CD14-positive monocyte (primary cell): ENCODE measurements around the gene PAFAH1B2. TPM values are rescaled to one million over a fixed set of nuclear protein-coding genes. Genes with fewer than 3 reads are reported as not detected.

Experiments
- DNase-seq, 3 donors: peaks; one replicate each; pipeline ENCODE4 v3.0.0-alpha.2; 2011 to 2022
- H2AFZ ChIP-seq: 2 replicates; pipeline ENCODE4 v1.6.0; 2012; ENCODE audit warnings: mild to moderate bottlenecking, low read depth, low read length, inconsistent platforms; ENCODE audit not compliant: insufficient read depth, poor library complexity, severe bottlenecking
- H3K27ac ChIP-seq, 2 donors: 1 replicate in 1 of 2; 2 replicates in 1 of 2; pipeline ENCODE4 v1.5.1; 2012 to 2013; ENCODE audit warnings: low read length in 2 of 2, control low read depth in 1 of 2, inconsistent platforms in 1 of 2, low read depth in 1 of 2, mild to moderate bottlenecking in 1 of 2
- H3K27me3 ChIP-seq, 2 donors: one replicate each; pipeline versions ENCODE4 v1.6.0 to v1.6.1; 2011 to 2013; ENCODE audit warnings: low read length in 2 of 2; ENCODE audit not compliant: control insufficient read depth in 2 of 2, insufficient read depth in 2 of 2
- H3K36me3 ChIP-seq, 2 donors: replicated peaks in 1 of 2; 1 replicate in 1 of 2; 2 replicates in 1 of 2; pipeline versions ENCODE4 v1.5.1 to v1.6.1; 2012 to 2013; ENCODE audit warnings: low read length in 2 of 2, control low read depth in 1 of 2, inconsistent platforms in 1 of 2, mild to moderate bottlenecking in 1 of 2; ENCODE audit not compliant: insufficient read depth in 2 of 2, control insufficient read depth in 1 of 2
- H3K4me1 ChIP-seq, 2 donors: 1 replicate in 1 of 2; 2 replicates in 1 of 2; pipeline versions ENCODE4 v1.5.1 to v1.6.1; 2012 to 2013; ENCODE audit warnings: low read length in 2 of 2, control low read depth in 1 of 2, inconsistent platforms in 1 of 2, mild to moderate bottlenecking in 1 of 2, moderate library complexity in 1 of 2; ENCODE audit not compliant: insufficient read depth in 2 of 2, control insufficient read depth in 1 of 2
- H3K4me2 ChIP-seq: replicated peaks from 2 replicates; pipeline ENCODE3; 2012; ENCODE audit warnings: low read length, moderate library complexity, mild to moderate bottlenecking; ENCODE audit not compliant: poor library complexity, severe bottlenecking; ENCODE audit errors: extremely low read depth
- H3K4me3 ChIP-seq, 3 experiments: fragments of 200-600 bp in 1 of 3; sonication (generic) in 1 of 3; replicated peaks in 1 of 3; 1 replicate in 2 of 3; 2 replicates in 1 of 3; pipeline ENCODE4 v1.5.1; 2011 to 2013; ENCODE audit warnings: low read length in 3 of 3, mild to moderate bottlenecking in 3 of 3, control low read depth in 2 of 3, low read depth in 2 of 3, inconsistent platforms in 1 of 3, moderate library complexity in 1 of 3
- H3K79me2 ChIP-seq: 2 replicates; pipeline ENCODE4 v1.6.0; 2012; ENCODE audit warnings: mild to moderate bottlenecking, control low read depth, inconsistent platforms, low read length, moderate library complexity; ENCODE audit not compliant: insufficient read depth
- H3K9ac ChIP-seq: 2 replicates; pipeline ENCODE4 v1.6.0; 2017; ENCODE audit warnings: low read length, mild to moderate bottlenecking; ENCODE audit not compliant: insufficient read depth, poor library complexity, severe bottlenecking
- H3K9me3 ChIP-seq, 2 donors: replicated peaks in 1 of 2; 1 replicate in 1 of 2; 2 replicates in 1 of 2; pipeline versions ENCODE4 v1.5.1 to v1.6.1; 2012 to 2013; ENCODE audit warnings: low read length in 2 of 2, control low read depth in 1 of 2; ENCODE audit not compliant: control insufficient read depth in 1 of 2, insufficient read depth in 1 of 2
- H4K20me1 ChIP-seq: 2 replicates; pipeline ENCODE4 v1.6.0; 2012; ENCODE audit warnings: mild to moderate bottlenecking, low read length, control low read depth, moderate library complexity; ENCODE audit not compliant: insufficient read depth
- H3K27ac Mint-ChIP-seq, 7 donors: one replicate each; pipeline ENCODE4 v1.8.0; 2020; ENCODE audit warnings: mild to moderate bottlenecking in 7 of 7, mixed read lengths in 7 of 7, moderate library complexity in 6 of 7, inconsistent platforms in 2 of 7
- H3K27me3 Mint-ChIP-seq, 3 donors: one replicate each; pipeline ENCODE4 v1.8.0; 2021 to 2022; ENCODE audit warnings: low read depth in 3 of 3, mild to moderate bottlenecking in 3 of 3, mixed read lengths in 3 of 3, moderate library complexity in 3 of 3, inconsistent platforms in 1 of 3
- H3K36me3 Mint-ChIP-seq, 2 donors: one replicate each; pipeline ENCODE4 v1.8.0; 2020; ENCODE audit warnings: mixed read lengths in 2 of 2, inconsistent platforms in 1 of 2, mild to moderate bottlenecking in 1 of 2
- H3K4me1 Mint-ChIP-seq: one replicate; pipeline ENCODE4 v1.8.0; 2020; ENCODE audit warnings: mild to moderate bottlenecking, mixed read lengths
- H3K4me3 Mint-ChIP-seq, 2 donors: one replicate each; pipeline ENCODE4 v1.8.0; 2020; ENCODE audit warnings: mild to moderate bottlenecking in 2 of 2, mixed read lengths in 2 of 2, moderate library complexity in 1 of 2
- H3K9me3 Mint-ChIP-seq, 7 donors: one replicate each; pipeline ENCODE4 v1.8.0; 2020 to 2022; ENCODE audit warnings: mixed read lengths in 7 of 7, mild to moderate bottlenecking in 6 of 7, moderate library complexity in 6 of 7, inconsistent platforms in 2 of 7
- WGBS: methylation state at CpG from one replicate; pipeline ENCODE4 v1.1.5; 2013; ENCODE audit warnings: missing lambda C conversion rate; ENCODE audit not compliant: insufficient coverage; 5-methylcytosine and 5-hydroxymethylcytosine counted together
- intact Hi-C, 2 donors: fragments of 100-400 bp; cut with micrococcal nuclease; formaldehyde crosslinking; loops; one replicate each; pipeline versions ENCODE4 v1.15.0 to v1.15.1; 2023
- polyA plus RNA-seq, 3 donors: library from polyadenylated mRNA; depleted of rRNA in 1 of 3; unstranded in 2 of 3; stranded (reverse) in 1 of 3; fragments of 300-500 nt in 2 of 3; fragments of >200 nt in 1 of 3; fragmentation: Illumina TruSeq in 2 of 3; gene quantifications; 1 replicate in 2 of 3; 2 replicates in 1 of 3; pipeline ENCODE4 v1.2.3, GENCODE V29; 2012 to 2021
- TF ChIP-seq, protein P1 (sequence below): fragments of 200-600 bp; IDR thresholded peaks from one replicate; pipeline ENCODE4 v1.8.0; 2022; ENCODE audit warnings: antibody characterized with exemption, mild to moderate bottlenecking

Gene PAFAH1B2
- polyA plus RNA-seq, 3 donors, result 16.9 to 25.1 (median 23.7) TPM

DNA sequence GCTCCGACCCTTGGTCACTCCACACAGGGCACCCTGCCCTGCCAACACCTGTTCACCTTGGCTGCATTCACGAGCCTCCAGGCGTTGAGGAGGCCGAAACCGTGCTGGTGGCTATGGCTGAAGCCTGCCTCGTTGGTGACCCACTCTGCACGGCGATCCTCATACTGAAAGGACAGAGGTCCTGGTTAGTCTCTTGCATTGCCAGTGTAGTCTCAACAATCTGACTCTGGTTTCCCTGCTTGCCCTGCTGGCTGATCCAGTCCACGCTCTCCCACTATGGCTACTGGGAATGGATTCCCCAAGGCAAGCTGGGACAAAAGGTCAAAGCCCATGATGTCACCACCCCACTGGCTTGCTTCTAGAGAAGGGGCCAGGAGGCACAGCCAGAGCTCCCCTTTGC is 74.9 kb downstream of the PAFAH1B2 start:
- no peaks in the 10 kb centered on the region for H3K9me3 Mint-ChIP-seq
- H3K27ac Mint-ChIP-seq, result peak overlapping the region in 2 of 7 donors; percentile 19 to 46
- Histone ChIP-seq H4K20me1 (no peaks in the 10 kb centered on the region), H3K4me3 (no peak overlapping the region), H3K4me1 (peaks cover 0 to 3% of the 10 kb centered on the region in 2 donors), H2AFZ (no peak overlapping the region), H3K9me3 (no peaks in the 10 kb centered on the region), H3K4me2 (no peak overlapping the region), H3K79me2 (no peaks in the 10 kb centered on the region), H3K9ac (no peak overlapping the region), H3K36me3 (peaks cover 91 to 96% of the 10 kb centered on the region in 2 donors), H3K27me3 (no peaks in the 10 kb centered on the region), H3K27ac (no peak overlapping the region)
- WGBS, result 97% methylated on average over 8 of the region's 9 CpGs
- TF ChIP-seq, protein P1, sequence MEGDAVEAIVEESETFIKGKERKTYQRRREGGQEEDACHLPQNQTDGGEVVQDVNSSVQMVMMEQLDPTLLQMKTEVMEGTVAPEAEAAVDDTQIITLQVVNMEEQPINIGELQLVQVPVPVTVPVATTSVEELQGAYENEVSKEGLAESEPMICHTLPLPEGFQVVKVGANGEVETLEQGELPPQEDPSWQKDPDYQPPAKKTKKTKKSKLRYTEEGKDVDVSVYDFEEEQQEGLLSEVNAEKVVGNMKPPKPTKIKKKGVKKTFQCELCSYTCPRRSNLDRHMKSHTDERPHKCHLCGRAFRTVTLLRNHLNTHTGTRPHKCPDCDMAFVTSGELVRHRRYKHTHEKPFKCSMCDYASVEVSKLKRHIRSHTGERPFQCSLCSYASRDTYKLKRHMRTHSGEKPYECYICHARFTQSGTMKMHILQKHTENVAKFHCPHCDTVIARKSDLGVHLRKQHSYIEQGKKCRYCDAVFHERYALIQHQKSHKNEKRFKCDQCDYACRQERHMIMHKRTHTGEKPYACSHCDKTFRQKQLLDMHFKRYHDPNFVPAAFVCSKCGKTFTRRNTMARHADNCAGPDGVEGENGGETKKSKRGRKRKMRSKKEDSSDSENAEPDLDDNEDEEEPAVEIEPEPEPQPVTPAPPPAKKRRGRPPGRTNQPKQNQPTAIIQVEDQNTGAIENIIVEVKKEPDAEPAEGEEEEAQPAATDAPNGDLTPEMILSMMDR, result no peak
- H3K4me3 Mint-ChIP-seq, result no peak overlapping the region
- intact Hi-C loops, result no loop called here
- H3K4me1 Mint-ChIP-seq, result peaks cover 6% of the 10 kb centered on the region
- DNase-seq, result no peak
- H3K36me3 Mint-ChIP-seq, result peaks cover 82 to 96% of the 10 kb centered on the region in 2 donors
- H3K27me3 Mint-ChIP-seq, result peaks cover 0 to 2% (median 0%) of the 10 kb centered on the region in 3 donors

DNA sequence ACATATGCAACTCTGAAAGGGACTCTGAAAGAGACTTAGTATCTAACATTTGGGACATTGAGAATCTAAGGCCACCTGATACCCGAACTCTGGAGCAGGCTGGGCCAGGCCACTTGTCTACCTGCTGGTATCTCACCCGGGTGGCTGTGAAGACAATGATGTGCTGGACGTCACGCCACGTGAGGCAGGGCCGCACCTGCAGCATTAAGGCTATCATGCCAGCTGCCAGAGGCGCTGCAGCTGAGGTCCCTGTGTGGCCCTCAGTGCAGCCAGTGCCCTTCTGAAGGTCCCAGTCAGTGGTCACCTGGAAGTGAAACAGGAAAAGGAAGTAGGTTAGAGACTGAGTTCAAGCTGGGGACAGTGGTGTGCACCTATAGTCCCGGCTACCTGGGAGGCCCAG is 75.4 kb downstream of the PAFAH1B2 start:
- no peaks in the 10 kb centered on the region for H4K20me1 ChIP-seq
- H3K27ac ChIP-seq, result no peak overlapping the region
- no peak overlapping the region for H3K4me3 ChIP-seq
- 98% methylated on average over 7 of the region's 8 CpGs for WGBS
- no peaks in the 10 kb centered on the region for H3K79me2 ChIP-seq
- H3K4me1 ChIP-seq, result peaks cover 0 to 3% of the 10 kb centered on the region in 2 donors
- Mint-ChIP-seq H3K27ac (no peak overlapping the region), H3K4me3 (no peak overlapping the region), H3K36me3 (peaks cover 82 to 96% of the 10 kb centered on the region in 2 donors), H3K9me3 (no peaks in the 10 kb centered on the region), H3K27me3 (no peaks in the 10 kb centered on the region), H3K4me1 (peaks cover 6% of the 10 kb centered on the region)
- intact Hi-C loops, result no loop called here
- TF ChIP-seq, protein P1, result no peak
- peaks cover 91 to 96% of the 10 kb centered on the region in 2 donors for H3K36me3 ChIP-seq
- H2AFZ ChIP-seq, result no peak overlapping the region
- no peak for DNase-seq
- no peaks in the 10 kb centered on the region for H3K9me3 ChIP-seq
- no peaks in the 10 kb centered on the region for H3K27me3 ChIP-seq
- no peak overlapping the region for H3K4me2 ChIP-seq
- no peak overlapping the region for H3K9ac ChIP-seq
